ENCODE results near the gene CASP8. TPM values are rescaled to one million over a fixed set of nuclear protein-coding genes. Genes with fewer than 3 reads are reported as not detected.
A peak's percentile ranks its signal among the peaks of the same experiment; 100 is the strongest.
"Not testable (repeated sequence)": the region's sequence is repeated elsewhere in the genome, so short reads cannot be mapped to it uniquely, and the experiment has no call there.

CASP8 gene
- total RNA-seq, 1 experiment from 2014 or later, result 32.8 TPM

GRCh38 chr2:201235860-201236811 lies 24.2 kb upstream of the CASP8 start:
- intact Hi-C loops (cut with micrococcal nuclease), result loop anchor here (1.0 to 10.0 kb wide), 6 partner anchors 22 to 942 kb away; partner anchors contain the start of gene TMEM237
- peak; percentile 49 for TF ChIP-seq CTCF (IDR thresholded peaks at IDR 0.05; ENCODE audit: unreplicated experiment)
- H3K27me3 Mint-ChIP-seq (ENCODE audit: insufficient read depth, unreplicated experiment), result no peaks in the 10 kb centered on the region
- BruUV-seq (replicated peaks), result no TSS peak
- POLR2A ChIA-PET, result interaction anchor here (0.6 to 2.1 kb wide), 7 partner anchors 21 to 333 kb away, joined by 3 to 9 read pairs (median 3); partner anchors contain the start of gene CASP8
- H3K27ac Mint-ChIP-seq (ENCODE audit: low read depth, unreplicated experiment), result peak overlapping the region; percentile 84
- peaks cover 26% of the 10 kb centered on the region for H3K4me1 Mint-ChIP-seq (ENCODE audit: insufficient read depth, unreplicated experiment)
- peak; percentile 79 for DNase-seq (ENCODE audit: unreplicated experiment)
- CTCF ChIA-PET, result interaction anchor here (0.5 to 2.1 kb wide), 27 partner anchors 18 to 1584 kb away, joined by 3 to 8 read pairs (median 3); no protein-coding TSS in a partner anchor
- H3K4me3 Mint-ChIP-seq (ENCODE audit: unreplicated experiment), result peak overlapping the region; percentile 61
- peaks cover 34% of the 10 kb centered on the region for H3K36me3 Mint-ChIP-seq (ENCODE audit: insufficient read depth, unreplicated experiment)
- peaks cover 3% of the 10 kb centered on the region for H3K9me3 Mint-ChIP-seq (ENCODE audit: unreplicated experiment)

- ChIA-PET POLR2A (interaction anchor here (0.6 to 2.1 kb wide), 5 partner anchors 12 to 543 kb away, joined by 3 to 9 read pairs (median 3); partner anchors contain the start of gene ALS2), CTCF (interaction anchor here (0.7 to 2.1 kb wide), 17 partner anchors 18 to 767 kb away, joined by 3 to 8 read pairs (median 3); no protein-coding TSS in a partner anchor)
- intact Hi-C loops (cut with micrococcal nuclease), result loop anchor here (2.0 to 10.0 kb wide), 3 partner anchors 405 to 557 kb away; partner anchors contain the start of gene TMEM237
- Mint-ChIP-seq H3K36me3 (ENCODE audit: insufficient read depth, unreplicated experiment) (peaks cover 39% of the 10 kb centered on the region), H3K4me3 (ENCODE audit: unreplicated experiment) (no peak overlapping the region), H3K4me1 (ENCODE audit: insufficient read depth, unreplicated experiment) (peaks cover 16% of the 10 kb centered on the region), H3K27me3 (ENCODE audit: insufficient read depth, unreplicated experiment) (no peaks in the 10 kb centered on the region), H3K27ac (ENCODE audit: low read depth, unreplicated experiment) (no peak overlapping the region), H3K9me3 (ENCODE audit: unreplicated experiment) (peaks cover 7% of the 10 kb centered on the region)
- BruUV-seq (replicated peaks), result no TSS peak
- TF ChIP-seq CTCF (IDR thresholded peaks at IDR 0.05; ENCODE audit: unreplicated experiment), result no peak
- no peak for DNase-seq (ENCODE audit: unreplicated experiment)
Observed at GRCh38 chr2:201237486-201238123, 22.7 kb upstream of the CASP8 start.

GRCh38 chr2:201239167-201239935 lies 21.0 kb upstream of the CASP8 start:
- POLR2A ChIA-PET; H3K4me3 Mint-ChIP-seq (ENCODE audit: unreplicated experiment); H3K27me3 Mint-ChIP-seq (ENCODE audit: insufficient read depth, unreplicated experiment); BruUV-seq (replicated peaks); H3K9me3 Mint-ChIP-seq (ENCODE audit: unreplicated experiment); H3K27ac Mint-ChIP-seq (ENCODE audit: low read depth, unreplicated experiment); DNase-seq (ENCODE audit: unreplicated experiment): not testable (repeated sequence)
- CTCF ChIA-PET, result interaction anchor here (0.7 kb wide), 1 partner anchor 18 kb away, joined by 3 read pairs; no protein-coding TSS in a partner anchor
- H3K4me1 Mint-ChIP-seq (ENCODE audit: insufficient read depth, unreplicated experiment), result peaks cover 12% of the 10 kb centered on the region
- H3K36me3 Mint-ChIP-seq (ENCODE audit: insufficient read depth, unreplicated experiment), result peaks cover 39% of the 10 kb centered on the region
- intact Hi-C loops (cut with micrococcal nuclease), result loop anchor here (10.0 kb wide), 2 partner anchors 465 to 555 kb away; no protein-coding TSS in a partner anchor
